HepG2 (cell line): ENCODE measurements around the gene IGFLR1. TPM values are rescaled to one million over a fixed set of nuclear protein-coding genes. Genes with fewer than 3 reads are reported as not detected.

ENCODE experiments used
- CREBL2 ChIP-seq: sonication (generic); formaldehyde crosslinking; IDR thresholded peaks from 2 replicates; pipeline ENCODE4 v1.8.1; 2023; ENCODE audit warnings: missing genetic modification reagents, mild to moderate bottlenecking, borderline replicate concordance
- EEA1 ChIP-seq: sonication (generic); formaldehyde crosslinking; IDR thresholded peaks from 2 replicates; pipeline ENCODE4 v1.5.1; 2020; ENCODE audit warnings: mild to moderate bottlenecking, missing genetic modification reagents, borderline replicate concordance
- GTF2F1 ChIP-seq: fragments of 150-350 bp; IDR thresholded peaks from 2 replicates; pipeline ENCODE4 v1.6.1; 2014; ENCODE audit warnings: low read length
- IKZF4 ChIP-seq: sonication (generic); formaldehyde crosslinking; IDR thresholded peaks from 2 replicates; pipeline ENCODE4 v1.5.1; 2020; ENCODE audit warnings: borderline replicate concordance, mild to moderate bottlenecking, low read depth, missing genetic modification reagents; ENCODE audit errors: not compliant biosample characterization
- MLLT10 ChIP-seq: sonication (generic); formaldehyde crosslinking; IDR thresholded peaks from 2 replicates; pipeline ENCODE4 v1.4.0; 2020; ENCODE audit warnings: missing genetic modification reagents
- MXI1 ChIP-seq: IDR thresholded peaks from 3 replicates; pipeline ENCODE4 v1.6.1; 2012; ENCODE audit warnings: low read depth, low read length, inconsistent platforms, borderline replicate concordance
- NCOR1 ChIP-seq: fragments of 200-600 bp; sonication (generic); IDR thresholded peaks from 2 replicates; pipeline ENCODE4 v1.7.0; 2017; ENCODE audit warnings: antibody characterized with exemption, low read length, borderline replicate concordance
- NR0B2 ChIP-seq: sonication (generic); formaldehyde crosslinking; IDR thresholded peaks from 2 replicates; pipeline ENCODE4 v1.4.0; 2020; ENCODE audit warnings: mild to moderate bottlenecking, missing genetic modification reagents
- POLR2G ChIP-seq: fragments of 200-400 bp; formaldehyde crosslinking; IDR thresholded peaks from 2 replicates; pipeline ENCODE4 v1.6.1; 2018; ENCODE audit warnings: mild to moderate bottlenecking, low read depth, low read length, moderate library complexity
- RBAK ChIP-seq: sonication (generic); formaldehyde crosslinking; IDR thresholded peaks from 2 replicates; pipeline ENCODE4 v1.5.1; 2020; ENCODE audit warnings: mild to moderate bottlenecking, missing genetic modification reagents
- SCMH1 ChIP-seq: sonication (generic); formaldehyde crosslinking; IDR thresholded peaks from 2 replicates; pipeline ENCODE4 v1.9.0; 2021; ENCODE audit warnings: missing genetic modification reagents, mild to moderate bottlenecking, borderline replicate concordance
- ZNF773 ChIP-seq: sonication (generic); formaldehyde crosslinking; IDR thresholded peaks from 2 replicates; pipeline ENCODE4 v1.4.0; 2020; ENCODE audit warnings: missing genetic modification reagents, borderline replicate concordance
- ZNF891 ChIP-seq: sonication (generic); formaldehyde crosslinking; IDR thresholded peaks from 2 replicates; pipeline ENCODE4 v1.5.0; 2020; ENCODE audit warnings: mild to moderate bottlenecking, missing genetic modification reagents
- polyA plus RNA-seq, 8 experiments: library from polyadenylated mRNA; depleted of rRNA in 3 of 8; stranded (reverse) in 7 of 8; unstranded in 1 of 8; fragments of >200 nt; fragmentation: Illumina TruSeq in 4 of 8; extraction: Trizol in 4 of 8; gene quantifications; 2 replicates each; pipeline versions ENCODE4 v1.2.1 to v1.2.3, GENCODE V29; 2011 to 2016; ENCODE audit warnings: low read depth in 4 of 8, missing spikeins in 1 of 8, mixed read lengths in 1 of 8; ENCODE audit not compliant: insufficient read depth in 1 of 8
- total RNA-seq, 5 experiments: library from RNA; depleted of rRNA; stranded (reverse); fragments of >200 nt; fragmentation: Illumina TruSeq; extraction: Trizol; gene quantifications; 2 replicates each; pipeline ENCODE4 v1.2.3, GENCODE V29; 2016; ENCODE audit warnings: low read depth in 1 of 5
- TF ChIP-seq, protein P1 (sequence below): IDR thresholded peaks from 2 replicates; pipeline ENCODE4 v1.6.1; 2016; ENCODE audit warnings: missing compliant biosample characterization, missing genetic modification reagents, borderline replicate concordance
- TF ChIP-seq, protein P2 (sequence below): sonication (generic); formaldehyde crosslinking; IDR thresholded peaks from 2 replicates; pipeline ENCODE4 v1.4.0; 2020; ENCODE audit warnings: mild to moderate bottlenecking, missing genetic modification reagents
- TF ChIP-seq, protein P3 (sequence below): sonication (generic); formaldehyde crosslinking; IDR thresholded peaks from 2 replicates; pipeline ENCODE4 v1.5.1; 2020; ENCODE audit warnings: missing genetic modification reagents, mild to moderate bottlenecking, borderline replicate concordance
- TF ChIP-seq, protein P4 (sequence below): IDR thresholded peaks from 2 replicates; pipeline ENCODE4 v1.6.1; 2016
- TF ChIP-seq, protein P5 (sequence below): sonication (generic); formaldehyde crosslinking; IDR thresholded peaks from 2 replicates; pipeline ENCODE4 v1.5.0; 2020; ENCODE audit warnings: mild to moderate bottlenecking, low read depth, missing genetic modification reagents, borderline replicate concordance

IGFLR1 gene
- total and polyA plus RNA-seq, 2 of the 13 experiments (the other 11 are each of a cell fraction or from before 2014, with no cell fraction given) = 5.4 to 8.9 TPM

DNA sequence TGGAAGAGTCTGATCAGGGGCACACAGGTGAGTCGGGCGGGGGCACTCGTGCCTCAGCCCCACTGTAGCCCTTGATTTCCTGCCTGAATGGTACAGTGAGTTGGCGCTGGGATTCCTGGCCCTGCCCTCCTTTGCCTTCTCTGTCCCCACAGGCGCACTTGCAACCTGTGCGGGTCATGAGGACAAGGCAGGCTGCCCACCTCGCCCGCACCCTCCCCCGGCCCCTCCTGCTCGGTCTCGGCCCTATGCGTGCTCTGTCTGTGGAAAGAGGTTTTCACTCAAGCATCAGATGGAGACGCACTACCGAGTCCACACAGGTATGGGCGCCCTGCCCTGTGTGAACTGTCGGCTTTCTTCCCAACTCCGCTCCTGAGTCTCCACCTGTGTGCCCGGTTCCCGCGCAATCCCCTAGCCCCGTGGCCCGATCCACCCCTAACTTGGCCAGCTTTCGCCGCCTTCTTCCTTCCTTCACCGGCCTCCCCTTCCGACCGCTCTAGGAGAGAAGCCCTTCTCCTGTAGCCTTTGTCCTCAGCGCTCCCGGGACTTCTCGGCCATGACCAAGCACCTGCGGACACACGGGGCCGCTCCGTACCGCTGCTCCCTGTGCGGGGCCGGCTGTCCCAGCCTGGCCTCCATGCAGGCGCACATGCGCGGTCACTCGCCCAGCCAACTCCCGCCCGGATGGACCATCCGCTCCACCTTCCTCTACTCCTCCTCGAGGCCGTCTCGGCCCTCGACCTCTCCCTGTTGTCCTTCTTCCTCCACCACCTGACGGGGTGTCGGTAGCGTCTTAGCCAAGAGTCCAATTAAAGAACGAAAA, 26.1 kb downstream of the IGFLR1 start (continued):
- TF ChIP-seq NCOR1 (no peak), SCMH1 (CRISPR knock-in tag) (no peak), MLLT10 (CRISPR knock-in tag) (no peak), RBAK (CRISPR knock-in tag) (no peak), ZNF773 (CRISPR knock-in tag) (peak; percentile 34; the same call in 1 of the 2 replicates), IKZF4 (no peak), CREBL2 (CRISPR knock-in tag) (peak; percentile 83; the same call in 1 of the 2 replicates), NR0B2 (CRISPR knock-in tag) (peak; percentile 54; the same call in 1 of the 2 replicates), MXI1 (no peak; the same call in 2 of the 3 replicates), EEA1 (CRISPR knock-in tag) (no peak), ZNF891 (CRISPR knock-in tag) (no peak; the same call in none of the 2 replicates), GTF2F1 (no peak), POLR2G (peak; percentile 66)
- TF ChIP-seq, protein P1, sequence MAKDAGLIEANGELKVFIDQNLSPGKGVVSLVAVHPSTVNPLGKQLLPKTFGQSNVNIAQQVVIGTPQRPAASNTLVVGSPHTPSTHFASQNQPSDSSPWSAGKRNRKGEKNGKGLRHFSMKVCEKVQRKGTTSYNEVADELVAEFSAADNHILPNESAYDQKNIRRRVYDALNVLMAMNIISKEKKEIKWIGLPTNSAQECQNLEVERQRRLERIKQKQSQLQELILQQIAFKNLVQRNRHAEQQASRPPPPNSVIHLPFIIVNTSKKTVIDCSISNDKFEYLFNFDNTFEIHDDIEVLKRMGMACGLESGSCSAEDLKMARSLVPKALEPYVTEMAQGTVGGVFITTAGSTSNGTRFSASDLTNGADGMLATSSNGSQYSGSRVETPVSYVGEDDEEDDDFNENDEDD (CRISPR knock-in tag) = peak; percentile 93; the same call in 1 of the 2 replicates
- TF ChIP-seq, protein P2, sequence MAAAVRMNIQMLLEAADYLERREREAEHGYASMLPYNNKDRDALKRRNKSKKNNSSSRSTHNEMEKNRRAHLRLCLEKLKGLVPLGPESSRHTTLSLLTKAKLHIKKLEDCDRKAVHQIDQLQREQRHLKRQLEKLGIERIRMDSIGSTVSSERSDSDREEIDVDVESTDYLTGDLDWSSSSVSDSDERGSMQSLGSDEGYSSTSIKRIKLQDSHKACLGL (CRISPR knock-in tag) = peak; percentile 69; the same call in 1 of the 2 replicates
- TF ChIP-seq, protein P3, sequence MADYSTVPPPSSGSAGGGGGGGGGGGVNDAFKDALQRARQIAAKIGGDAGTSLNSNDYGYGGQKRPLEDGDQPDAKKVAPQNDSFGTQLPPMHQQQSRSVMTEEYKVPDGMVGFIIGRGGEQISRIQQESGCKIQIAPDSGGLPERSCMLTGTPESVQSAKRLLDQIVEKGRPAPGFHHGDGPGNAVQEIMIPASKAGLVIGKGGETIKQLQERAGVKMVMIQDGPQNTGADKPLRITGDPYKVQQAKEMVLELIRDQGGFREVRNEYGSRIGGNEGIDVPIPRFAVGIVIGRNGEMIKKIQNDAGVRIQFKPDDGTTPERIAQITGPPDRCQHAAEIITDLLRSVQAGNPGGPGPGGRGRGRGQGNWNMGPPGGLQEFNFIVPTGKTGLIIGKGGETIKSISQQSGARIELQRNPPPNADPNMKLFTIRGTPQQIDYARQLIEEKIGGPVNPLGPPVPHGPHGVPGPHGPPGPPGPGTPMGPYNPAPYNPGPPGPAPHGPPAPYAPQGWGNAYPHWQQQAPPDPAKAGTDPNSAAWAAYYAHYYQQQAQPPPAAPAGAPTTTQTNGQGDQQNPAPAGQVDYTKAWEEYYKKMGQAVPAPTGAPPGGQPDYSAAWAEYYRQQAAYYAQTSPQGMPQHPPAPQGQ (CRISPR knock-in tag) = peak; percentile 81; the same call in 1 of the 2 replicates
- TF ChIP-seq, protein P4, sequence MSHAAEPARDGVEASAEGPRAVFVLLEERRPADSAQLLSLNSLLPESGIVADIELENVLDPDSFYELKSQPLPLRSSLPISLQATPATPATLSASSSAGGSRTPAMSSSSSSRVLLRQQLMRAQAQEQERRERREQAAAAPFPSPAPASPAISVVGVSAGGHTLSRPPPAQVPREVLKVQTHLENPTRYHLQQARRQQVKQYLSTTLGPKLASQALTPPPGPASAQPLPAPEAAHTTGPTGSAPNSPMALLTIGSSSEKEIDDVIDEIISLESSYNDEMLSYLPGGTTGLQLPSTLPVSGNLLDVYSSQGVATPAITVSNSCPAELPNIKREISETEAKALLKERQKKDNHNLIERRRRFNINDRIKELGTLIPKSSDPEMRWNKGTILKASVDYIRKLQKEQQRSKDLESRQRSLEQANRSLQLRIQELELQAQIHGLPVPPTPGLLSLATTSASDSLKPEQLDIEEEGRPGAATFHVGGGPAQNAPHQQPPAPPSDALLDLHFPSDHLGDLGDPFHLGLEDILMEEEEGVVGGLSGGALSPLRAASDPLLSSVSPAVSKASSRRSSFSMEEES (CRISPR knock-in tag) = peak; percentile 46; the same call in 1 of the 2 replicates
- TF ChIP-seq, protein P5, sequence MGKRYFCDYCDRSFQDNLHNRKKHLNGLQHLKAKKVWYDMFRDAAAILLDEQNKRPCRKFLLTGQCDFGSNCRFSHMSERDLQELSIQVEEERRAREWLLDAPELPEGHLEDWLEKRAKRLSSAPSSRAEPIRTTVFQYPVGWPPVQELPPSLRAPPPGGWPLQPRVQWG (CRISPR knock-in tag) = no peak
